ENCODE results near the gene IL4R. TPM values are rescaled to one million over a fixed set of nuclear protein-coding genes. Genes with fewer than 3 reads are reported as not detected.

IL4R gene
- total RNA-seq, 1 experiment from 2014 or later = 28.6 TPM

DNA sequence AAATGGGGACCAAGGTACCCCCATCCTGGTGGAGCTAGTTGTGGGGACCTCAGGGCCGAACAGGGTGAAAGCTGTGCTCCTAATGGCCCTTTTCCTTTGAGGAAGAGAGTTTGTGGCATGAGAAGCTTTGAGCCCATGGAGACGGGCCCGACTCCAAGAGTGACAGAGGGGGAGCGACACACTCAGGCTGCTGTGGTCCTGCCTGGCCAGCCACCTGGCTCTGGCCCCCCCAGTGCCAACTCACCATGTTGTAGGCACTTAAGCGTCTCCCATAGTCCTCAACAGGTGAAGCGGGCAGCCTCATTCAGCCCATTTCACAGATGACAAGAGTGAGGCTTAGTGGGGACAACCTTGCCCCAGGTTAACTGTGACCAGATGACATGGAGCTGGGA, 89.8 kb downstream of the IL4R start:
- Histone ChIP-seq H3K27ac (ENCODE audit: insufficient read length, low read depth, low read length) (no peak overlapping the region), H3K14ac (ENCODE audit: insufficient read depth, low read length) (no peak overlapping the region), H2BK120ac (ENCODE audit: low read depth, low read length, poor library complexity, severe bottlenecking) (no peak overlapping the region), H3K27me3 (ENCODE audit: insufficient read depth, low read length) (no peaks in the 10 kb centered on the region), H2BK5ac (ENCODE audit: insufficient read length, low read length) (no peak overlapping the region), H3K4ac (ENCODE audit: low read depth, low read length) (no peak overlapping the region), H2BK12ac (ENCODE audit: insufficient read length, low read depth, low read length) (no peak overlapping the region), H4K5ac (ENCODE audit: insufficient read length, low read depth, low read length) (no peak overlapping the region), H3K79me2 (ENCODE audit: insufficient read depth, low read length) (no peaks in the 10 kb centered on the region), H3K18ac (ENCODE audit: insufficient read length, low read depth, low read length) (no peak overlapping the region), H3K56ac (ENCODE audit: insufficient read length, low read depth, low read length) (no peak overlapping the region), H4K91ac (ENCODE audit: insufficient read length, low read depth, low read length) (no peak overlapping the region), H2AK5ac (ENCODE audit: insufficient read length, low read length) (no peak overlapping the region), H2AFZ (ENCODE audit: low read length) (no peak overlapping the region), H3K23ac (ENCODE audit: insufficient read length, low read depth, low read length) (no peak overlapping the region), H2BK20ac (ENCODE audit: low read depth, low read length, poor library complexity, severe bottlenecking) (no peak overlapping the region), H3K9ac (ENCODE audit: extremely low read depth, insufficient read length, low read length) (no peak overlapping the region), H3K79me1 (ENCODE audit: insufficient read depth, low read depth, low read length, poor library complexity, severe bottlenecking) (no peaks in the 10 kb centered on the region), H2BK15ac (ENCODE audit: low read depth, low read length) (no peak overlapping the region), H4K8ac (replicated peaks; ENCODE audit: insufficient read length, low read depth, low read length) (no peak overlapping the region), H3K9me3 (ENCODE audit: control insufficient read depth, low read depth, low read length) (no peaks in the 10 kb centered on the region), H4K20me1 (ENCODE audit: control insufficient read depth, insufficient read depth, insufficient read length) (no peaks in the 10 kb centered on the region), H3K4me2 (ENCODE audit: insufficient read depth, insufficient read length, low read length) (no peak overlapping the region), H3T11ph (ENCODE audit: low read length) (no peak overlapping the region), H3K23me2 (ENCODE audit: insufficient read length, low read depth, low read length, poor library complexity, severe bottlenecking) (no peaks in the 10 kb centered on the region), H3K4me1 (ENCODE audit: insufficient read depth, low read length) (no peaks in the 10 kb centered on the region)
- no peaks in the 10 kb centered on the region; a peak in 1 of 5 replicates for H3K9me3 Mint-ChIP-seq
- TF ChIP-seq, protein P1, sequence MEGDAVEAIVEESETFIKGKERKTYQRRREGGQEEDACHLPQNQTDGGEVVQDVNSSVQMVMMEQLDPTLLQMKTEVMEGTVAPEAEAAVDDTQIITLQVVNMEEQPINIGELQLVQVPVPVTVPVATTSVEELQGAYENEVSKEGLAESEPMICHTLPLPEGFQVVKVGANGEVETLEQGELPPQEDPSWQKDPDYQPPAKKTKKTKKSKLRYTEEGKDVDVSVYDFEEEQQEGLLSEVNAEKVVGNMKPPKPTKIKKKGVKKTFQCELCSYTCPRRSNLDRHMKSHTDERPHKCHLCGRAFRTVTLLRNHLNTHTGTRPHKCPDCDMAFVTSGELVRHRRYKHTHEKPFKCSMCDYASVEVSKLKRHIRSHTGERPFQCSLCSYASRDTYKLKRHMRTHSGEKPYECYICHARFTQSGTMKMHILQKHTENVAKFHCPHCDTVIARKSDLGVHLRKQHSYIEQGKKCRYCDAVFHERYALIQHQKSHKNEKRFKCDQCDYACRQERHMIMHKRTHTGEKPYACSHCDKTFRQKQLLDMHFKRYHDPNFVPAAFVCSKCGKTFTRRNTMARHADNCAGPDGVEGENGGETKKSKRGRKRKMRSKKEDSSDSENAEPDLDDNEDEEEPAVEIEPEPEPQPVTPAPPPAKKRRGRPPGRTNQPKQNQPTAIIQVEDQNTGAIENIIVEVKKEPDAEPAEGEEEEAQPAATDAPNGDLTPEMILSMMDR (conservative IDR thresholded peaks at IDR 0.05) = no peak
- H3K4me1 Mint-ChIP-seq = peaks cover 20 to 24% of the 10 kb centered on the region in 2 experiments
- no peak for DNase-seq
- peaks cover 3% of the 10 kb centered on the region; the same call in 1 of the 2 replicates for H3K27me3 Mint-ChIP-seq (ENCODE audit: low read depth)
- H3K27ac Mint-ChIP-seq = no peak overlapping the region
- no peaks in the 10 kb centered on the region; a peak in 1 of 7 replicates for H3K36me3 Mint-ChIP-seq (ENCODE audit: insufficient read depth in 1 of 3, low read depth in 3 of 3)
- no peak overlapping the region for H3K4me3 Mint-ChIP-seq
- WGBS (ENCODE audit: extremely low coverage, insufficient read length, low lambda C conversion rate) = no CpG with 5 or more reads among the region's 6 CpGs
